Endothelial cell of umbilical vein (primary cell): ENCODE data around the gene DNHD1. TPM values are rescaled to one million over a fixed set of nuclear protein-coding genes. Genes with fewer than 3 reads are reported as not detected.

Source experiments
- BruUV-seq: library from RNA; stranded (reverse); fragments of 400-500 nt; replicated peaks from 2 replicates; lab custom pipeline; 2021; lab: Mats Ljungman, UMichigan
- CTCF ChIA-PET: fragments of 300-600, 350-600 bp; sonication (Branson Sonifier 250); formaldehyde crosslinking; loops from one replicate; lab custom pipeline; 2021; ENCODE audit warnings: antibody characterized with exemption, inconsistent platforms; lab: Charles Lee
- POLR2A ChIA-PET: fragments of 300-600, 350-600 bp; sonication (Branson Sonifier 250); formaldehyde crosslinking; loops from one replicate; lab custom pipeline; 2021; ENCODE audit warnings: antibody characterized with exemption, inconsistent platforms; lab: Charles Lee
- DNase-seq: peaks from one replicate; pipeline ENCODE4 v3.0.0-alpha.2; 2011; ENCODE audit warnings: low read depth, low spot score
- FAIRE-seq: peaks from 2 replicates; lab custom pipeline; 2011; peaks lifted over from hg19 to GRCh38; lab: Jason Lieb, UNC
- H2AFZ ChIP-seq: 2 replicates; pipeline ENCODE4 v1.6.0; 2012; ENCODE audit warnings: low read depth, low read length, control low read depth, inconsistent platforms
- H3K27ac ChIP-seq: 2 replicates; pipeline ENCODE4 v1.5.1; 2011; ENCODE audit warnings: low read depth, mild to moderate bottlenecking, control low read depth, low read length, moderate library complexity; ENCODE audit not compliant: insufficient read depth
- H3K27me3 ChIP-seq, 2 experiments: 2 replicates each; pipeline versions ENCODE4 v1.6.0 to v1.6.1; 2011; ENCODE audit warnings: low read length in 2 of 2, mixed read lengths in 1 of 2; ENCODE audit not compliant: control insufficient read depth in 2 of 2, insufficient read depth in 2 of 2
- H3K36me3 ChIP-seq, 2 experiments: 2 replicates in 1 of 2; 3 replicates in 1 of 2; pipeline ENCODE4 v1.5.1; 2011; ENCODE audit warnings: low read length in 2 of 2, mild to moderate bottlenecking in 1 of 2, moderate library complexity in 1 of 2; ENCODE audit not compliant: control insufficient read depth in 2 of 2, insufficient read depth in 2 of 2; ENCODE audit errors: extremely low read depth in 1 of 2
- H3K4me1 ChIP-seq: 3 replicates; pipeline ENCODE4 v1.5.1; 2011; ENCODE audit warnings: mild to moderate bottlenecking, low read length; ENCODE audit not compliant: control insufficient read depth, insufficient read depth; ENCODE audit errors: extremely low read depth
- H3K4me2 ChIP-seq: 2 replicates; pipeline ENCODE4 v1.6.1; 2011; ENCODE audit warnings: low read length, control low read depth, mixed read lengths; ENCODE audit not compliant: insufficient read depth
- H3K4me3 ChIP-seq, 3 experiments: fragments of 200-600 bp in 1 of 3; sonication (generic), shearing (Covaris generic) in 1 of 3; replicated peaks in 1 of 3; 2 replicates each; pipeline ENCODE4 v1.5.1; 2011 to 2016; ENCODE audit warnings: control low read depth in 3 of 3, low read length in 3 of 3, mild to moderate bottlenecking in 2 of 3, inconsistent platforms in 1 of 3, low read depth in 1 of 3, moderate library complexity in 1 of 3; ENCODE audit not compliant: insufficient read depth in 1 of 3
- H3K79me2 ChIP-seq: 2 replicates; pipeline ENCODE4 v1.6.0; 2012; ENCODE audit warnings: low read length, inconsistent platforms; ENCODE audit not compliant: control insufficient read depth, insufficient read depth
- H3K9ac ChIP-seq: replicated peaks from 2 replicates; pipeline ENCODE3; 2011; ENCODE audit warnings: low read length, control low read depth; ENCODE audit not compliant: insufficient read depth; ENCODE audit errors: extremely low read depth
- H3K9me1 ChIP-seq: replicated peaks from 3 replicates; pipeline ENCODE4 v1.6.0; 2011; ENCODE audit warnings: mild to moderate bottlenecking, low read length; ENCODE audit not compliant: control insufficient read depth, insufficient read depth; ENCODE audit errors: extremely low read depth
- H3K9me3 ChIP-seq: replicated peaks from 2 replicates; pipeline ENCODE4 v1.5.1; 2012; ENCODE audit warnings: low read length, inconsistent platforms; ENCODE audit not compliant: control insufficient read depth, insufficient read depth
- H4K20me1 ChIP-seq: replicated peaks from 2 replicates; pipeline ENCODE3; 2011; ENCODE audit warnings: mild to moderate bottlenecking, low read length; ENCODE audit not compliant: control insufficient read depth, insufficient read depth; ENCODE audit errors: extremely low read depth
- CTCF ChIP-seq, 2 donors: IDR thresholded peaks; 1 replicate in 1 of 2; 2 replicates in 1 of 2; pipeline ENCODE4 v1.5.1; 2011; ENCODE audit warnings: low read length in 2 of 2, mild to moderate bottlenecking in 2 of 2, moderate library complexity in 2 of 2, control low read depth in 1 of 2, inconsistent platforms in 1 of 2, low read depth in 1 of 2; ENCODE audit not compliant: insufficient read depth in 1 of 2; ENCODE audit errors: extremely low read depth in 1 of 2
- EZH2 ChIP-seq: IDR thresholded peaks from 2 replicates; pipeline ENCODE4 v1.6.1; 2012; ENCODE audit warnings: borderline replicate concordance, low read depth, mild to moderate bottlenecking, moderate library complexity, low read length, inconsistent platforms; ENCODE audit not compliant: severe bottlenecking
- FOS ChIP-seq: IDR thresholded peaks from 2 replicates; pipeline ENCODE4 v1.6.1; 2011; ENCODE audit warnings: mild to moderate bottlenecking, low read length, moderate library complexity, borderline replicate concordance; ENCODE audit not compliant: insufficient read depth
- GATA2 ChIP-seq: IDR thresholded peaks from 2 replicates; pipeline ENCODE4 v1.7.0; 2011; ENCODE audit warnings: low read depth, mild to moderate bottlenecking, moderate library complexity, mixed read lengths, low read length; ENCODE audit not compliant: insufficient read length, insufficient read depth
- MAX ChIP-seq: IDR thresholded peaks from 2 replicates; pipeline ENCODE4 v1.6.1; 2011; ENCODE audit not compliant: insufficient read depth, insufficient read length
- MYC ChIP-seq: IDR thresholded peaks from one replicate; pipeline ENCODE4 v1.6.1; 2011; ENCODE audit warnings: mild to moderate bottlenecking, low read depth, low read length
- POLR2A ChIP-seq: IDR thresholded peaks from 2 replicates; pipeline ENCODE4 v1.6.1; 2012; ENCODE audit warnings: low read depth, mild to moderate bottlenecking, control low read depth, low read length
- POLR2AphosphoS5 ChIP-seq: IDR thresholded peaks from 2 replicates; pipeline ENCODE4 v1.6.1; 2012; ENCODE audit warnings: low read depth, mild to moderate bottlenecking, control low read depth, low read length, moderate library complexity; ENCODE audit not compliant: insufficient read depth
- dilution Hi-C: fragments of 300-500 bp; cut with MboI; formaldehyde crosslinking; loops from one replicate; pipeline ENCODE4 v1.15.0; 2019; ENCODE audit warnings: low sequenced_read_pairs; ENCODE audit not compliant: extremely low pct_ligation_motif_present
- intact Hi-C: fragments of 100-400 bp; cut with micrococcal nuclease; formaldehyde crosslinking; loops from one replicate; pipeline ENCODE4 v1.10.0; 2022
- polyA plus RNA-seq, 4 experiments: library from polyadenylated mRNA; depleted of rRNA in 3 of 4; stranded (reverse) in 3 of 4; unstranded in 1 of 4; fragments of >200 nt; gene quantifications; 2 replicates each; pipeline versions ENCODE4 v1.2.1 to v1.2.3, GENCODE V29; 2011 to 2012; ENCODE audit warnings: missing spikeins in 1 of 4
- total RNA-seq: library from RNA; stranded (reverse); gene quantifications from 2 replicates; pipeline ENCODE4 v1.2.3, GENCODE V29; 2021

DNHD1 gene
- total and polyA plus RNA-seq, 2 donors (not counting 3 experiments of a cell fraction or from before 2014, with no cell fraction given), result 3.7 to 8.6 TPM

- H3K27me3 ChIP-seq, result no peaks in the 10 kb centered on the region
- H3K4me1 ChIP-seq, result no peaks in the 10 kb centered on the region
- no peak overlapping the region for H3K27ac ChIP-seq
- POLR2A ChIA-PET, result no interaction called here
- H3K4me2 ChIP-seq, result no peak overlapping the region
- dilution Hi-C loops (no loop called here), intact Hi-C loops (no loop called here)
- H3K9ac ChIP-seq, result no peak overlapping the region
- no peaks in the 10 kb centered on the region for H4K20me1 ChIP-seq
- no peak for DNase-seq
- H3K9me3 ChIP-seq, result no peaks in the 10 kb centered on the region
- no peak overlapping the region for H3K4me3 ChIP-seq
- H3K36me3 ChIP-seq, result no peaks in the 10 kb centered on the region
- no peak for FAIRE-seq
- no peak for TF ChIP-seq MYC
- no peak for TF ChIP-seq EZH2
- TF ChIP-seq GATA2, result no peak
- no peak for TF ChIP-seq POLR2AphosphoS5
- no peak for TF ChIP-seq POLR2A
- no peak for TF ChIP-seq CTCF (IDR thresholded peaks at IDR 0.05; ENCODE audit: extremely low read depth in 1 of 2, insufficient read depth in 1 of 2, low read depth in 1 of 2, low read length in 2 of 2)
- no peak for TF ChIP-seq MAX
- TF ChIP-seq FOS, result no peak
- no peaks in the 10 kb centered on the region for H3K79me2 ChIP-seq
- CTCF ChIA-PET, result interaction anchor here (5.4 kb wide), 1 partner anchor 17 kb away, joined by 31 read pairs; no protein-coding TSS in a partner anchor
- no peak overlapping the region for H2AFZ ChIP-seq
- no peaks in the 10 kb centered on the region for H3K9me1 ChIP-seq
- no TSS peak for BruUV-seq
These were observed 51.6 kb downstream of the DNHD1 start for GRCh38 chr11:6548641-6549040.
